HG02943 (cell line): ENCODE results near the gene OR52W1.
A peak's percentile ranks its signal among the peaks of the same experiment; 100 is the strongest.

Source experiments
- ATAC-seq: cut with Tn5 transposase; IDR thresholded peaks from one replicate; pipeline ENCODE4 v1.9.1; 2021; ENCODE audit warnings: mild to moderate bottlenecking, low read depth, moderate library complexity; ENCODE audit not compliant: unreplicated experiment

OR52W1 gene, protein sequence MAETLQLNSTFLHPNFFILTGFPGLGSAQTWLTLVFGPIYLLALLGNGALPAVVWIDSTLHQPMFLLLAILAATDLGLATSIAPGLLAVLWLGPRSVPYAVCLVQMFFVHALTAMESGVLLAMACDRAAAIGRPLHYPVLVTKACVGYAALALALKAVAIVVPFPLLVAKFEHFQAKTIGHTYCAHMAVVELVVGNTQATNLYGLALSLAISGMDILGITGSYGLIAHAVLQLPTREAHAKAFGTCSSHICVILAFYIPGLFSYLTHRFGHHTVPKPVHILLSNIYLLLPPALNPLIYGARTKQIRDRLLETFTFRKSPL

DNA sequence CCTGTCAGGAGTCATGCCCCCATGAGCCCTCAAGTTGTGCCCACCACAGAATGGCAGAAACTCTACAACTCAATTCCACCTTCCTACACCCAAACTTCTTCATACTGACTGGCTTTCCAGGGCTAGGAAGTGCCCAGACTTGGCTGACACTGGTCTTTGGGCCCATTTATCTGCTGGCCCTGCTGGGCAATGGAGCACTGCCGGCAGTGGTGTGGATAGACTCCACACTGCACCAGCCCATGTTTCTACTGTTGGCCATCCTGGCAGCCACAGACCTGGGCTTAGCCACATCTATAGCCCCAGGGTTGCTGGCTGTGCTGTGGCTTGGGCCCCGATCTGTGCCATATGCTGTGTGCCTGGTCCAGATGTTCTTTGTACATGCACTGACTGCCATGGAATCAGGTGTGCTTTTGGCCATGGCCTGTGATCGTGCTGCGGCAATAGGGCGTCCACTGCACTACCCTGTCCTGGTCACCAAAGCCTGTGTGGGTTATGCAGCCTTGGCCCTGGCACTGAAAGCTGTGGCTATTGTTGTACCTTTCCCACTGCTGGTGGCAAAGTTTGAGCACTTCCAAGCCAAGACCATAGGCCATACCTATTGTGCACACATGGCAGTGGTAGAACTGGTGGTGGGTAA is at the start of gene OR52W1:
Gene OR52W1, plus strand, starts transcription at position 51 of the 637 bp plus-strand sequence. Its CDS starts 0 bp downstream, at position 51.
- ATAC-seq = no peak

DNA sequence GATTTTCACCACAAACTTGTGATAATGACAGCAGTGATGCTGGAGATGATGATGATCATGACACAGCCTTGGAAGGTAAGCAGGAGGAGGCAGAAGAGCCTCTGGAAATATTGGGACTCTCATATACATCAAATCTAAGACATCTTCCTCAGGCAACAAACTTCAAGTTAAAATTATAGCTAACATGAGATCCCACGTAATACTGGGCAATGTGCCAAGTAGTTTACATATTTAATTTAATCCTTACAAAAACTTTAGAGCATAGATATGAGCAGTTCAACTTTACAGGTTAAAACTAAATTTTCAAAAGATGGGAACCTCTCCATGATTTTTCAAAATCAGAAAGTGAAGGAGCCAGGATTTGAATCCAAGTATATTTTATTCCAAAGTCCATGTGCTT is 47.9 kb upstream of the OR52W1 start:
- ATAC-seq = no peak

DNA sequence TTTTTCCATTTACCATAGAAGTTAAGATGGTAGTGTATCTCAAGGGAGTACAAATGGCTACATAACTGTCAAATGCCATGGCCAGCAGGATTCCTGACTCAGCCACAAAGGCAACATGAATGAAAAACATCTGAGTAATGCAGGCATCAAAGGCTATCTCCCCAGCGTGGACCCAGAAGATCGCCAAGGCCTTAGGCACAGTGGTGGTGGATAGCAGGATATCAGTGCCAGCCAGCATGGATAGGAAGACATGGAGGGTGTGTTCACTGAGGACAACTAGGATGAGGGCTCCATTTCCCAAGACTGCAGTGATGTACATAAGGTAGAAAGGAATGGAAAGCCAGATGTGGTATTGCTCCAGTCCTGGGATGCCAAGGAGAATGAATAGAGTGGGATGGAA is 46.9 kb upstream of the OR52W1 start:
- ATAC-seq = no peak

DNA sequence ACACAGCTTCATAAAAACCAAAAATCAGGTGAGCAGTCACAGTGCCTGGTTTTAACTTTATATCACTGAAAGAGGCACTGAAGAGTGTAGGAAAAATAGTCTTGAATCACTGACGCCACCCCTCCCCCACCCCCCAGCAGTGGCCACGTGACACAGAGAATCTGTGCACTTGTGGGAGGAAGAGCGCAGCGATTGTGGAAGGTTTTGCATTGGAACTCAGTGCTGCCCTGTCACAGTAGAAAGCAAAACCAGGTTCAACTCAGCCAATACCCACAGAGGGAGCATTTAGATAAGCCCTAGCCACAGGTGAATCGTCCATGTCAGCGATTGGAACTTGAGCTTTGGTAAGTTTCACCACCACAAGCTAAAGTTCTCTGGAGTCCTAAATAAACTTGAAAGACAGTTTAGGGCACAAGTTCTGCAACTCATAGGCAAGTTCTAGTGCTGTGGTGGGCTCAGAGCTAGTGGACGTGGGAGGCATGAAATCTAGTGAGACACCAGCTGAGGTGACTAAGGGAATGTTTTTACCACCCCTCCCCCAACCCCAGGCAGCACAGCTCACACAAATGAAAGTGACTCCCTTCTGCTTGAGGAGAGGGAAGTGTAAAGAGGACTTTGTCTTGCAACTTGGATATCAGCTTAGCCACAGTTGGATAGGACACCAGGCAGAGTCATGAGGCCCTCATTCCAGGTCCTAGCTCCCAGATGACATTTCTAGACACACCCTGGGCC is 42.2 kb upstream of the OR52W1 start:
- ATAC-seq = no peak

DNA sequence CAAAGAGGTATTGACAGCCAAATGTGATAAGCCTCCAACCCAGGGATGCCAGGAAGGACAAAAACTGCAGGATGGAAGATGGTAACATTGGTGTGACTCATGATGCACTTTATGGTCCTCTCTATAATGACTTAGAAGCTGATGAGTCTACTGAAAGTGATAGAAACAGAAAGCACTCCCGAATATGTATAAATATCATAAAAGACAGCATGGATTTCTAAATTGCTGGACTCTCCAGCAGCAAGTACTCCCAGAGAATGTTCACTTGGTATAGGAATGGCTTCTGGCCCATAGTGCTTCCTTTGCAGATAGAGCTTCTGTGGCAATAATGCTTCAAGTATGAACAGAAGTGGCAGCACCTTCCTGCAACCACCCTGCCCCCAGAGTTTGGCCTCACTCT is 28.8 kb upstream of the OR52W1 start, which contains the start of gene OR52B2:
Gene OR52B2, minus strand, starts transcription at position 101 of the 400 bp plus-strand sequence. Its CDS starts 0 bp downstream, at position 101.
- no peak for ATAC-seq

DNA sequence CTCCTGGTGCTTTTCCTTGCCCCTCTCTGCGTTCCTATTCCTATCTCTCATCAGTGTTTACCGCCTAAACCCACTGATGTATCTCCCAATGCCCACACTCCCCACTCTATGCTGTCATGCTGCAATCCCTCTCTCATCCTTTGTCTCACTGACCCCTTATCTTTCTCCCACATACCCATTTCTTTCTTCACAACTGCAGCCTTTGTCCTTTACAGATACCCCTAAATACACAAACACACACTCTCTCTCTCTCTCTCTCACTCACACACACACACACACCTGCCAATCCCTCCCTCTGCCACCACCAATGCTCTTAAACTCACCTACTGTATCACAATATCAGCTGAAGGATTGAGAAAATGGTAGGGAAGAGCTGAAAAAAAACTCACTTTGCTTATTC is 23.6 kb upstream of the OR52W1 start:
- no peak for ATAC-seq

DNA sequence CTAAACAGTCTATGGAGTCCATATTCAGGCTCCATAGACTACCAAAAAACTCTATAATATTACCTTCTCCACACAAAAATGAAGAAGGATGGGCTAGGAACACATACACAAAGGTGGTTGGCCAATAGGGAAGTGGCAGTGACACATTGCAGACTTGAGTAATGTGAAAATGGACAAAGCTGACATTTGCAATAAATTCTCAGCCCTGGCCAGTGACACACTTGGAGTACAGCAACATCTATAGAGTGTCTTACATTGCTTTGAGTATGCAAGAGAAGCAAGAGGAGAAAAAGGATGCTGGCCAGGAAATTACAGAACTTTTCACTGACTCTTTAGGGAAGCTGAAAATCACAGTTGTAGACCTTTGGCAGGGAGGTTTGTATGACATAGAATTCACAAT is 7.3 kb upstream of the OR52W1 start:
- ATAC-seq = no peak

DNA sequence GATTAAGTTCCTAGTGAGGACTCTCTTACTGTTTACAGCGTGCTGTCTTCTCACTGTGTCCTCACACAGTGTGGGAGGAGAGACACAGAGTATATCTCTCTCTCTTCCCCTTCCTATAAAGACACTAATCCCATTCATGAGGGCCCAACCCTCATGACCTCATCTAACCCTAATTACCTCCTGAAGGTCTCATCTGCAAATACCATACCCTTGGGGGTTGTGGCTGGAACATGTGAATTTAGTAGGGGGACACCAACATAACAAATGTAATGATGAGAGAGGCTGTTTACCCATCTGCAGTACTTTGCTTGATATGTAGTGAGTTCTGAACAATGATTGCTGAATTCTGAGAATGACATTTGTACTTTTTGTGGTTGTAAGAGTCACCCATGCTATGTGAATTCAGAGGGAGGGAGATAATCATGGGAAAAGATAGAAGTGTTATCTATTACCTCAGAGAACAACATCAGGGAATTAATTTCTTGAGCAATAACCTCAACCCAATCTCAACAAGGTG is 4.9 kb upstream of the OR52W1 start:
- no peak for ATAC-seq

DNA sequence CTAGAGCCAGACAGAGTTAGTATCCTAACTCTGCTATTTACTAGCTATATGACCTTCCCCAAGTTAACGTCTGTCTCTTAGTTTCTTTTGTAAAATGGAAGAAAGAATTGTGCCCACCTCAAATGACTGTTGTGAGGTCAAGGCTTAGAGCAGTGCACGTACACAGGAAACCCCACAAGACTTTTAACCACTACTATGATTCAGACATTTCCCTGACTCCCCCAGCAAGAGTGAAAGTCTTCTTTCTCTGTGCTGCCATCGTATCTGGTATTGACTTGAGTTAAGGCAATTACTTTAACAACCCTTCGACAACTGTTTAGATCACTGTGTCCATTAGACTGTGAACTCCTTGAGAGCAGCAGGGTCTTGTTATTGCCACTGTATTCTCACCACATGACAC is 2.6 kb upstream of the OR52W1 start:
- ATAC-seq = no peak

DNA sequence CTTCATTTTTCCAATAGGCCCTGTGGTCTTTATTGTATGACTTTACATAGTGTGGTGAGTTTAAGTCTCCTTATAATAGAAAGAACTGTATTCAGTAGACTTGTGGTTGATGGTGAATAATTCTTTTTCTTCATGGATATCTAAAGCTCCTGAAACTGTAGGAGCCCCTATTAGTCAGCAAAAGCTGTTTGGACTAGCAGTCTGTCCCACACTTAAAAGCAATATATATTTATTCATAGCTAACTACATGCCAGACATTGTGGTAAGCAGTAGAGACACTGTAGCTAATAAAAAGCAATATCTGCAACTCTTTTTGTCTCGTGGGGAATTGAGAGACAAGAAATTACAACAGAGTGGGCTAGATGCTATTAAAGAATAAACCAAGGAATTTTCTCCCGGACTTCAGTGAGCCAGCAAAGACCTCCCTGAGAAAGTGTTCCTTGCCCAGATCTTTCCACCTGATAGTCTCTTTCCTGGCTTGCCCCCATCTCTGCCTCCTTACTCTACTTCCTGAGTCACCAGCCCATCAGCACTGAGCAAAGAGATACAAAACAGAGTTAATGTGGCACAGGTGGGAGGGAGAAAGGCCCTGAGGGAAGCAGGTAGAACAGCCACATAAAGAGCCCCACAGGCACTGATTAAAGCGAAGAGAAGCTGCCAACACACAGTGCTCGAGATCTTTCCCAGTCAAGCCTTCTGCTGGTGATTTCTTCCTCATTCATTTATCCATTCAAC is 1.4 kb upstream of the OR52W1 start:
- ATAC-seq = no peak

DNA sequence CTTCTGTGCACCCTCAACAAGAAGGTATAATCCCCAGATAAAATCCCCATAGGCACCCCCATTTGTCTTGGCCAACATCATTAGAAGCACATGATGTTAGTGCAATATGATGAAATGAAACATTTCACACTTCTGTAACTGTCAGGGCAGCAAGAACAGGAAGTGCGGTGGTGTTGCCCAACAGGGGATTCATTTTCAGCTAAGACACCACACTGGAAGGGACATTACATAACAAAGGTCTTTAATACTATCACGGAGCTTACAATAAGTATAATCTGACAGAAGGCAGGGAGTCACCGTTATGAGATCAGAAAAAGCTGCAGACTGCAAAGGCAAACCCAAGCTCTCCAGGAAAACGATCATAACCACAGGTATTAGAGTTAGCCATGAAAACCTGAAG is 2.0 kb downstream of the OR52W1 start:
- no peak for ATAC-seq

DNA sequence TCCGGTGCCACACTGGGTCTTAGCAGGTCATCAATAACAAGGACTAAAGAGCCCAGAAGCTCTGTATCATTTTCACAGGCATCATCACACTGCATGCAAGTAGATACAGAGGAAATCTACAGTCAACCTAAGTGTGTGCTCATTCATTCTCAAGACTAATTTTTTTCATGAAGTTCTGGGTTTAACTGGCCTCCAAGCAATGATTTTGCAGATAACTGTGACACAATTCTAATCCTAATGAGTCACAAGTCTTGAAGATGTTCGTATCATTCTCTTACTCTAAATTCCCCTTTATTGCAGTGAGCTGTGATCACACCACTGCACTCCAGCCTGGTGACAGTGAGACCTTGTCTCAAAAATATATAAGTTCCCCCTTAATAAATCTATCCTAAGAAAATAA is 2.5 kb downstream of the OR52W1 start:
- no peak for ATAC-seq

DNA sequence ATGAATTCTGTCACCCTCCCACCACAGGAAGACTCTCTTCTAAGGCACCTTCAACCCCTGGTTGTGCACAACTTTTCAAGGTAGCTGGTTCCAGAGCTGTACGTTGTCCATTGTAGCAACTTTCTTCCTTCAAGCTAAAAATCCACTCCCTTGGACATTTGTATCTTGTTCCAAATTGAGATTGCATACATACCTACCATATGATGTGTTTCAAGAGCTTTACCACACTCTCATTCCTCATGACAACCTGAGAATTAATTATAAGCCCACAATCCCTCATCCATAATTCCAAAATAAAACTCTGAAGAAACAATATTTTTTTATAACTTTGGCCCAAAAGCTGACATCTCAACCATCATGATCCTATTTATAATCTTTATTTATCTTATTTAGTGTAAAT is 3.0 kb downstream of the OR52W1 start:
- ATAC-seq = no peak

DNA sequence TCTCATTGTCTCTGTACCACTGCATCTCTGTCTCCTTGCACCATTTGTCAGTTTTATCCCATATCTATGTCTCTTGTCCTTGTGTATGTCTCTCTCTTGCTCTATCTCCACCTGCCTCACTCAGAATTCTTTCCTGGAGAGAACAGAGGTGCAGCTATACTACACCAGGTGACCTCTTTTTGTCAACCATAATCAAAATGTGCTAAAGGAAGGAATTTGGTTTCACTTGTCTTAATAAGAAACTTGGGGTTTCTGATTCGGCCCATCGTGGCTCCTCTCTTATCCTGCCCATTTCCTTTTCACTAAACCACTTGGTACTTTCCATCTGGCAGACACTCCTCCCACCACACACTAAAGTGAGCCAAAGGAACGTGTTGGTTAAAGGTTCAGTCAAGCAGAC is 4.3 kb downstream of the OR52W1 start:
- peak; percentile 81 for ATAC-seq

DNA sequence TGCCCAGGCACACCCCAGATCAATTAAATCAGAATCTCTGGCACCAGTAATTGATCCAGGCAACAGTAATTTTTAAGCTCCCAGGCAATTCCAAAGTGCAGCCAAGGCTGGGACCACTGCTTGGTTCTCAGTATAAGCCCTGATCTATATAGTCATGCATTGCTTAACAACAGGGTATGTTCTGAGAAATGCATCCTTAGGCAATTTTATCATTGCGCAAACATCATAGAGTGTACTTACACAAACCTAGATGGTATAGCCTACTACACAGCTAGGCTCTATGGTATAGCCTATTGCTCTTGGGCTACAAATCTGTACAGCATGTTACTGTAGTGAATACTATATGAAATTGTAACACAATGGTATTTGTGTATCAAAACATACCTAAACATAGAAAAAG is 5.7 kb downstream of the OR52W1 start:
- no peak for ATAC-seq

DNA sequence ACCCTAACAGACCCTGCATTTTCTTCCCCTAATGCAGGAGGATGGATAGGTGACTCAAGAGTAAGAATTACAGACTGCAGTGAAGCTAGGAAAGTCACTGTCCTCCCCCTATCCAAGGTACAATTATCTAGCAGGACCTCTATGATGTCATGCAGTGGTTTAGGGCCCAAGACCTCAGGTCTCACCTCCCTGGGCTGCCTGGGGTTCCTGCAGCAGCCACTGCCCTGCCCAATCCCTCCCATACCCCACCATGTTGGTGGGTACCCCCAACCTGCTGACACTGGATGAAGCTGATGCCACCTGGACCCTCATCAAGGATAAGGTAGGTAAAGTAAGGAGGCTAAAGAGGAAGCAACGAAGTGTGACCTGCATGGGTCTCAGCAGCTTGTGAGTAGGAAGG is 6.3 kb downstream of the OR52W1 start, which contains the start of gene C11orf42:
Gene C11orf42, plus strand, starts transcription at position 192 of the 400 bp plus-strand sequence. Its CDS starts 59 bp downstream, at position 251.
- ATAC-seq = no peak

DNA sequence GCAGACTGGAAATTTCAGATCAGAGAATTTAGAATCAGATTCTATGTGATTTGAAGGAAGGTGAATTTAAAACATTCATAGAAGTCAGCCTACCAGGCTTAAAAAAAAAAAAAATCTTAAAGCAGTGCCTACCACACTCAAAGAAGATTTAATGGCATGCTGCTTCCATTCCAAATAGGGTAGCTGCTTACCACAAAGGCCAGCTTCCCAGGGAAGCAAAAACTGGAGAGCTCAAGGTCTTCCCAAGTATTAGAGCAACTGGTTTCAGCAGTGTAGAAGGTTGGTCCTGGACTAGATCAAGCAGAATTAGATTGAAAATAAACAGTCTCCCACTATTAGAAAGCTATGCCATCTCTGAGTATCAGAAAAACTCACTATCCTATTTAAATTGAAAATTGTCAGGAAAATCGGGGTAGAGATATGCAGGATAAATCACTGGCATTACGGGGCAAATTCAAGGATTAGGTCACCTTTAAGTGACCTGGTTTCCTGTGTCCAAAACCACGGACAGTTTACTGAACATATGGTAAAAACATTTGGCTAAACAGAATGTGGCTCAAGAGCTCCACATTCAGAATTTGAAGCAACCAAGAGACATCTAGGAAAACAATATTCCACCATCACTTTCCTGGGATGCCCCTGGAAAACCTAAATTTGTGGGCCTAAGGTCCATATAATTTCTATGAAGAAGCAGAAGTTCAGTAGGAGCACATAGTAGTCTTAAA is 7.6 kb downstream of the OR52W1 start:
- ATAC-seq = no peak

DNA sequence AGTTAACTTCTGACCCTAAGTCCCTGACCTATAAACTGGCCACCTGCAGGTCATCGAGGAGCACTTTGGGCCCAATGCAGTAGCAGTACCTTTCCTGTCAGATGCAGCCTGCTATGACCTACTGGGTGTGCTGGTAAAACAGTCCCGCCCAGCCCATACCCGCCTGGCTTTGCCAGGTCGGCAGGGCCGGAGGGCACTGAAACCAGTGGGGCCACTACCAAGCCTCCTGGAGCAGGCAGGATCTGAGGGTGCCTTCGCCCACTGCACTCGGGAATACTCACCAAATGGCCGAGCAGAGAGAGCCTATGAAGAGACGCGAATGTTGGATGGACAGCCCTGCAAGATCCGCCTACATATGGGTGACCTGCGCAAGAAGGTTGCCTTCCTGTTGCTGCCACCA is 10.8 kb downstream of the OR52W1 start:
- ATAC-seq = no peak

DNA sequence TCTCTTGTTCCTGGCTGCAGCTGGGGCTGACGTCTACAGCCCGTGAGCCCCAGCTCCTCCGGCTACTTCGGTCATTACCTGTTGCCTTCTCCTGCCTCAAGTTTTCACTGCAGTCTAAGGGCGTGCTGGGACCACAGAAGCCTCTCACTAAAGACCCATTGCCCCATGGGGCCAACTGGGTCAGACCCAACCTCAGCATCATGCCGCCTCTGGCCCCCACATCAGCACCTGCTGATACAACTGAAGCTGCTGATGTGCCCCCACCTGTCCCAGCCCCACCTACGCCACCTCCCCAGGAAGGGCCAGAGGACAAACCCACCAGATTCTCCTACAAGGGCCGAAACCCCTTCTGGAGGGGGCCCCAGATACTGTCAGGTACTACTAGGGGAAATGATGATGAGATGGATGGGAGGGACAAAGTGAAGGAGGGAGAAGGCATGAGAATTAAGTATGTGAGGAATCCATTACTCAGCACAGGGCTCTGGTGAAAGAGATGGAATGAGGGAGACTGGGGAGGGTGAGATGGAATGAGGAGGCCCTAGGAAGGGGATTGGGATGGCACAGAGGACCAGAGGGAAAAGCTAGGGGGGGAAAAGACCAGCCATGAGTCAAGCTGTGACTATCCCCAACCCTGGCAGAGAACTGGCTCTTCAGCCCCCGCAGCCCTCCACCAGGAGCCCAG is 11.4 kb downstream of the OR52W1 start:
- ATAC-seq = no peak
